ENCODE measurements around the gene GZF1.
"Not testable (repeated sequence)": the region's sequence is repeated elsewhere in the genome, so short reads cannot be mapped to it uniquely, and the experiment has no call there.

- not testable (repeated sequence) for TF ChIP-seq POLR2A (IDR thresholded peaks at IDR 0.05); CTCF (IDR thresholded peaks at IDR 0.05 in 4 of 5, conservative IDR thresholded peaks at IDR 0.05 in 1 of 5)
Observed at GRCh38 chr20:23348510-23348909, 13.5 kb upstream of the GZF1 start.
